Kidney glomerular epithelial cell (primary cell): ENCODE results near the gene MAMLD1.

Experiments used
- DNase-seq: peaks from one replicate; lab custom pipeline; 2025; lab: John Stamatoyannopoulos, UW

MAMLD1 gene

DNA sequence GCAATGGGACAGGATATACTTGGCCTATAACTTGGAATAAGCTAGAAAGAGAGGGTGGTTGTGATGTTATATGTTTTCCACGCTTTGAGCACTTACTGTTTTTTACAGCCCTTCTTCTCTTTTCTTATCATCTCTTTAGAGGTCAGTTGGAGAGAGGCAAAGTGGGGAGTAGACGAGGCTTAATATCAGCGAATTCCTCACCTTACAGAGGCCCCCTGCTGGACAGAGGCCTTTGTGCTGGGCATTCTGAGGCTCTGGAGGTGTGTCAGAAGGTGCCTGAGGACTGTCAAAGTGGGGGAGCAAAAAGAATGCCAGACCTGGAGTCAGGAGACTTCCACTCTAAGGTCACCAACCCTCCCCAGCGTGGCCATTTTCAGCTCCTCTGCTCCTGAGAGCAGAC lies 42.5 kb downstream of the MAMLD1 start:
- DNase-seq, result no peak

DNA sequence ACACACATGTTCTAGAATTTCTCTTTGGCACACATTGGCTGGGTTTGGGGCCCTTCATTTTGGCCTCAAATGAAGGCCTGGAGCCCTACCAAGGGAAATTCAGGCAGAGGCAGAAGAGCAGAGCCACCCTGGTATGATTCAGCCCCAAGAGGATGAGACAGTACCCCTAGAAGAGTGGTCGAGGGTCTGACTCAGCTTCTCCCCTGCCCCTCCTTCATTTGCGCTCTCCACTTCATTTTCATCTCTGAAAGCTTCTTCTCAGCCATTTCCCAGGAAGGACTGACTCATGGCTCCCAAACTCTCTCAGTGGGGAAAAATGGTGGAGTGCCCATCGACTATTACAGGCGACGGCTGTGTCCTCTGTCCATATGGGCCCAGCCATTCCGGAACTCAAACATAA lies 43.5 kb downstream of the MAMLD1 start:
- DNase-seq, result no peak

DNA sequence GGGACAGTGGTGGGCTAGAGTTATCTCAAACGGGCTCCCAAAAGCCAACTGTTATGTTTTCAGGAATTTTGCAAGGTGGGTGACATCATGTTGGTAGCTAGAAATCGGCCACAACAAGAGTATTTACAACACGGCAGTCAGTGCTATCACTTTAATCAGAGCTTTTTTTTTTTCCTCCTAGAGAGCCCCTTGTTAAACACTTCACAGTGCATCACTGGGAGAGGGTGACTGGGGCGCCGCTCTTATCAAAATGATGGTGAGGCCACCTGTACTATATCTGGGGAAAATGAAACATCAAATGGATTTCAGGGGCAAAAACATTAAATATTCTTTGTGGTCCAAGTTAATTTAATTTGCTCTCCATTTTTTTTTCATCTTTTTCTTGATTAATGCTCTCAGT lies 44.9 kb downstream of the MAMLD1 start:
- no peak for DNase-seq

DNA sequence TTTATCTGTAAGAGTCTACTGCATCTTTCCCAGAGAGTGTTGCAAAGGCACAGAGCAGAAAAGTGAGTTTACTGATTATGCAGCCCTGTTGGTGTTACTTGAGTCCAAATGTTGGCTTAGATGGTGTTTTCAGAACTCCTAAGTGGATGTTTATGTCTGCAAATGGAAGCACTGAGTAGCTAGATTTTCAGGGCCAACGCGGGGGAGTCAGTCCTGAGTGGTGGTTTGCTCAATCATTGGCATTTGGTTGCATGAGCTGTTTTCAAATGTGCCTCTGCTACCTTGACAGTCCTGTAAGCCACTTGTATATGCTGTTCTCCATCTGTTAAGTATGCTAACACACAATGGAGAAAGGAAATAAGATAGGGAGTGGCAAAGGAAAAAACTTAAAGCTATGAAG lies 45.4 kb downstream of the MAMLD1 start:
- no peak for DNase-seq

DNA sequence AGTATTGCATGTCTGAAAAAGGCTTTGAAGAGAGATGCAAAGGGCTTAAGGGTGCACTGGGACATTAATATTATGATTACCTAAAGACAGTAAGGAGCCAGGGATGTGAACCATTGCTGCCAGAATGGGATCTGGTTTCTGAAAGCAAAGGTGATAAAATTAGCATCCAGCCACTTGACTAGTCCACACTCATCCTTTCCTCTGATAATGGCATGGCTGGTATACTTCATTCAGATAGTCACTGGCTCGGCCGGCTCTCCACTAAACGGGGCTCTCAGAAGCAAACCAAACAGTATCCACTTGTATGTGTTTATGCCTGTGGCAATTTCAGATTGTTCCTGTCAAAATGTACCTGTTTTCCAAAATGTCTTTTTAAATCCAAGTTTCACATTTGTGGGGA lies 46.4 kb downstream of the MAMLD1 start:
- no peak for DNase-seq

DNA sequence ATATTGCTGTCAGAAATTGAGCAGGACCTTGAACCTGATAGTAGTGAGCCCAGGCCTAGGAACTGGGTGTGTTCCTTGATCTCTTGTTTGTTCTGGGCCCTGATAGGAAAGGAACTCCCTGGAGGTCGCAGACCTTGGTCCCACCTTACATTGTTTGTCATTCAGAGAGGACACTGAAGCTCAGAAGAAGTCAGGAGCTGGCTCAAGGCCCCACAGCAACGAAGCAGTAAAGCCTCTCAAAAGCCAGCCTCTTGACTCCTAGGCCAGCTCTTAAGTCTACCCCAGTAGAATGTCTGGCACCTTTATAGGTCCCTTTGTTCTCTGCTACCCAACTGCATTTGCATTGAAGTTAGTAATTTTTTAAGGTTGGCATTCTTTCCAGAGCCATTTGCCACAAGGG lies 46.8 kb downstream of the MAMLD1 start:
- DNase-seq, result no peak

DNA sequence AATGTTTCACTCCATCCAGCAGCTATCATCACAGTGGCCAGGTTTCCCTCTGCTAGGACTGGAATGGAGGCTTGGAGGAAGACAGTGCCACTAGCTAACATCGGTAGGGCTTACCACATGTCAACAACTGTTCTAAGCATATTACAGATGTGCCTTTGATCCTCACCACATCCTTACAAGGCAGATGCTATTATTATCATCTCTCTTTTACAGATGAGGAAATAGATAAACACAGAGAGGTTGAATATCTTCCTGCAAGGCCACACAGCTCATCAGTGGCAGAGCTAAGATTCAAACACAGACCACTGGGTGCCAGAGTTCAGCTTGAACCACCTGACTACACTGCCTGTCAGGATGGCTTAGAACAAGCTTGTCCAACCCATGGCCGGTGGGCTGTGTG lies 47.4 kb downstream of the MAMLD1 start:
- DNase-seq, result no peak

DNA sequence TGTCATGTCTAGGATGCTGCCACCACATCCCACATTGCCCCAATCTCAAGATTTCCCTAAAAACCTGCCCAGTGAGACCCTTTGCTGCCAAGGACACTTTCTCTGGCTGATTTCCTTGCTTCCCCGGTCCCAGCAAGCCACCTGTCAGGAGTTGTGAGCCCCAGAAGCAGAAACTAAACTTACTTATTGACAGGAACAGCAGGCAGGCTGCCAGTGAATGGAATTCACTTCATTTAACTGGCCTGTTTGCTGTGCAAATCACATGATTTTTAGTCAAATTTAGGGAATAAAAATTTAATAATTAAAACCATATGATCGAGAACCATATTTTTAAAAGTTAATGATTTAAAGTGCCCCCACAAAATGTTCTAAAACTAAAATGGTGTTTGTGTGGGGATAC lies 48.5 kb downstream of the MAMLD1 start:
- no peak for DNase-seq

DNA sequence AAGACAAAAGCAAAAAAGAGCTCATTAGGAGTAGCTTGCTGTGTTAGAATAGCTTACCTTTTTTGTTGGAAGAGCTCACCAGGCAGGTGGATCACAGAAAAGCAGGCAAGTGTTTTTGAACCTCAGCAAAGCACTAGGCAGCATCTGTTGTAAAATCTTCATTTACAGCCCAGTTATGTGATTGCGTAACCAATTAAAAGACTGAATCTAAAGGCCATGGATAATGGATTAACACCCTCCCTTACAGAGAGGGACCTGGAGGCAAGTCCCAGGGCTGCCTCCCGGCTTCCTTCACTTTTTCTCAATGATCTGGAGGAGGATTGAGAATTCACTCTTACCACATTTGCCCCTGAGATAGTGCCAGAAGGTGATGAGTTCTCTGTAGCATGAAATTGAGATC lies 51.1 kb downstream of the MAMLD1 start:
- no peak for DNase-seq

DNA sequence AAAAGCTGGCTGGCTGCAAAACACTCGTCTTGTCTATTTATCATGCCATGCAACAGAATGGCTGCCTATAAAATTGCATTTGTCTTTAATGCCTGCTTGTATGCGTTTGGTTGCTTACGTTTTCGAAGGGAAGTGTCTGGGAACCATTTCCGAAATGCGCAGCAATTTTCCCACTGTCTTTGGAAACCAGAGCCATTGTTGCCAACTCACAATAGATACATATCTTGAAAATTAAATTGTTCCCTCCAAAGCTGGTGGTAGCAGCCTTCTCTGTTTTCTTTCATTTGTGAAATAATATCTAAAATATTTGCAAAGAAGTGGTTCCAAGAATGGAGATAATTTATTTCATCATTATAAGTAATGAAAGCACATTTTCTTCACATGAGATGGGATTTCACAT lies 53.4 kb downstream of the MAMLD1 start:
- DNase-seq, result no peak

DNA sequence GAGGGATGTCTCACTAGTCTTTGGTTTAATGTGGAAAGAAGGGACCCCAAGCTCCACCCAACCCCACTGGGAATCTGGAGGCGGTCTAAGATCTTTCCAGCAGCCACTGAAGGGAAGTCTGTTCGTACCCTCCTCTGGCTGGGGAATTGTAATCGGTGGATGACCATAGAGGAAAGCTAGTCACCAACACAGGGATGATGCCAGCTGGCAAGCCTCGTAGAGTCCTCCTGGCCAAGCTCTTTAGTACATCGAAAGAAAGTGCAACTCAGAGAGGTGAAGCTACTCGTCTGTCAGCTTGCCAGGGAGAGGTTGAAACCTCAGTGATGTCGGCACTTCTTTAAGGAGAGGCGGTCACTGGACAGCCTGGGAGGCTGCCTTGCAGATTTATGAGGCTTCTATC lies 58.7 kb downstream of the MAMLD1 start:
- DNase-seq, result no peak

DNA sequence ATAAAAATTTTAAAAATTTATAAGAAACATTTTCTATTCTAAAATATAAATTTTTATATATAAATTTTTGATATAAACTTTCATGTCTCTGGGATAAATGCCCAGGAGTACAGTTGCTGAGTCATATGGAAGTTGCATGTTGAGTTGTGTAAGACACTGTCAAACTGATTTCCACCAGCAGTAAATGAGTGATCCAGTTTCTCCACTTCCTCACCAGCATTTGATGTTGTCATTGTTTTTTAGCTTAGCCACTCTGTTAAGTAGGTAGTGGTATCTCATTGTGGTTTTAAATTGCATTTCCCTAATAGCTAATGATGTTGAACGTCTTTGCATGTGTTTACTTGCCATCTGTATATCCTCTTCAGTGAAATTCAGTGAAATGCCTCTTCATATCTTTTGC lies 66.5 kb downstream of the MAMLD1 start:
- no peak for DNase-seq

DNA sequence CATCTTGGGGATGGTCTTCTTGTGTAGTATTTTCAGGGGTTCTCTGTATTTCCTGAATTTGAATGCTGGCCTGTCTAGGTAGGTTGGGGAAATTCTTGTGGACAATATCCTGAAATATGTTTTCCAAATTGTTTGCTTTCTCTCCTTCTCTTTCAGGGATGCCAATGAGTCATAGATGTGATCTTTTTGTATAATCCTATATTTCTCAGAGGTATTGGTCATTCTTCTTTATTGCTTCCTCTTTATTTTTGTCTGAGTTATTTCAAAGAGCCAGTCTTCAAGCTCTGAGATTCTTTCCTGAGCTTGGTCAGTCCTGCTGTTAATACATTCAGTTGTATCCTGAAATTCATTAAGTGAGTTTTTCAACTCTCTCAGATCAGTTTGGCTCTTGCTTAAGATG lies 73.1 kb downstream of the MAMLD1 start:
- no peak for DNase-seq

DNA sequence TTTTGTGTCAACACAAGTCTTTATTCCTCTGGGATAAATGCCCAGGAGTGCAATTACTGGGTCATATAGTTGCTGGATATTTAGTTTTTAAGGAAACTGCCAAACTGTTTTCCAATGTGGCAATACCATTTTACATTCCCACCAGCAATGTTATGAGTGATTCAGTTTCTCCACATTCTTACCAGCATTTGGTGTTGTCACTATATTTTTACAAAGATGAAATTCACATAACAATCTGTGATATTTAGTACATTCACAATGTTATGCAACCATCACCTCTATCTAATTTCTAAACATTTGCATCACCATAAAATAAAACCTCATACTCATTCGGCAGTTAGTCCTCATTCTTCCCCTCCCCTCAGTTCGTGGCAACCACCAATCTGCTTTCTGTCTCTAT lies 75.0 kb downstream of the MAMLD1 start:
- no peak for DNase-seq

DNA sequence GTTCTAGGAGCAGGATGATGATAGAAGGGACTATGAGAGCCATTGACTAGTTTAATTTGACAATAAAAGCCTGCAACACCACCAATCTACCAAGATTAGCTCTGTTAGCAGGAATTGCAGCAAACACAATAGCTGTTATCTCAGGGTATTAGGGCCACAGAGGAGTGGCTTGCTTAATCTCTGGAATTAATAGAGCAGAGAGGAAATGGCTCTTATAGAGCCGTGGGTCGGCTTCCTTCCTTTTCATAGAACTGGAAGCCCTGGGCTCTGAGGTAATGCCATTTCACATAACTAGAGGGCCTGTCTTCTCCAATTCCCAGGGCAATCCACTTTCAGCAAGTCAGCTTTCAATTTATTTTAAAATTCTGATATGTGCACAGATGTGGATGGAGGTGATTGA lies 83.0 kb downstream of the MAMLD1 start:
- no peak for DNase-seq

DNA sequence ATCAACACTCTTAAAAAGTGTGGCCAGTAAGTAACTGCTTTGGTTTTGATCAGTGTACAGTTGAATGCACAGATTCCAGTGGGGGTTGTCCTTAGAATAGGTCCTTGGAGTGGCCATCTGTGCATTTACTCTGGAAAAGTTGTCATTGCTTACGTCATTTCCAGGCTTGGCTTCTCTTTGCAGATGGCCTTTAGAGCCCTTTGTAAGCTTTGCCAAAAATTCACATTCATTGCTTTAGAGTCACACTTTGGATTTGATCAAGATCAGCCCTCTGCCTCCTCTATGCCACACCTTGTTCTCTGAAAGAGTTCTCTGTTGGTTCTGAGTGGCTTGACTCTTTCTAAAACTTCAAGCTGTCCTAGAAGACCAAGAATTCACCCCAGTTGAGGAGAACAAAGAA lies 83.9 kb downstream of the MAMLD1 start:
- DNase-seq, result no peak

DNA sequence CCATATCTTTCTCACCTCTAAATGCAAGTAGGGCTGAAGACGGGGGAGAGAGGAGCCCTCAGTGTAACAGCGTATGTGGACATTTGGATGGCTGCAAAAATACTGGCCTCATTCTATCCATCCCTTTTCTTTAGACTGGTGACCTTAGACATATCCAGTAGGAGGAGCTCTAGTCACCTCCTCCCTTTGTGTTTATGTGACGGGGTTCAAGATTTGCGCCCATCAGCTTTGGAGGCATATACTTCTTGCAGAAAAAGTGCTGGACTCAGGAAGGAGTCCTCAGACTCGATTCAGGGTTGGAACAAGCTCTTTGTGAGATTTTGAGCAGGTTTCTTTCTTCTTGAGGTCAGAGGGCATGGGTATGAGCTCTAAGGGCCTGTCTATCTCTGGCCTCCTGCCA lies 86.2 kb downstream of the MAMLD1 start:
- DNase-seq, result no peak

DNA sequence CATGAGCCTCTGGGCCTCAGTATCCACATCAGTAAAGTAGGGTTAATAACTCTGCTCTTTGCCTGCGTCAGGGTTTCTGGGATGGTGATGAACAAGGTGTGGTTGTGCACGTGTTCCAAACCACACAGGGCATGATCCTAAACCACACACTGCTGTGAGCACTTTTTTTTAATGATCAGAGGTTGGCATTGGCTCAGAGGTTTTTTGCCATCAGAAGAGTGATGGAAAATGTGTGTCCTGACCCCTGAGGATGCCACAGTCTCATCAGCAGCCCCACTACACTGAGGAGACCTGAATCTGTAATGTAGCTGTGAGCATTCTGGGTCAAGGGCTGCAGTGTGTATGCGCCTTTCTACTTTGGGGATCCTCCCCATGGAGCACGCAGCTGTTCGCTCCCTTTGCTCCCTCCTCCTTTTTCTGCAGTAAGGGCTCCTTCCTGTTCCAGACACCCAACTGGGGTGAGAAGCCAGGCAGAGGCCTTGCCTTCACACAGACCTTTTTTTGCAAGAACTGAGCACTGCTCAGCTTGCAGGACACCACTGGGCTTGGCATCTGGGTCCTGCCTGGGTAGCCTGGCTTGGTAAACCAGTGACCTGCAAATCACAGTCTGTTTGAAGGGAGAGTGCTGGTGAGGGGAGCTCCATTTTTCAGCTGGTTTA lies 87.5 kb downstream of the MAMLD1 start:
- DNase-seq, result no peak

DNA sequence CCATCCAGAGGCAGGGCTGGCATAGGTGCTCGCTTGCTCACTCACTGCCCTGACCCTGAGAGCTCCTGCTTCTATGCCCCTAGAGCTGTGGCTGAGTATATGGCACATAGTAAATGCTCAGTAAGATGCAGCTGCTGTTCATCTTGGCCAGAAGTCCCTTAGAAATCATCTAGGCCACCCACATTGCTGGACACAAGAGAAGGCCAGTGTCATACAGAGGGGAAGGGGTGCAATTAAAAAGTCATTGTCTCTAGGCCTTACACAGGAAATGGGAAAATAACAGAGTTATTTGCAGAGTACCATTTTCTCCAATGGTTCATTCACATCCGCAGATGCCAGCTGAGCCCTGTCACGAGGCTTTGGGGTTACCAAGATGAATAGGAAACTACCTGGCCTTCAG lies 88.8 kb downstream of the MAMLD1 start:
- no peak for DNase-seq

DNA sequence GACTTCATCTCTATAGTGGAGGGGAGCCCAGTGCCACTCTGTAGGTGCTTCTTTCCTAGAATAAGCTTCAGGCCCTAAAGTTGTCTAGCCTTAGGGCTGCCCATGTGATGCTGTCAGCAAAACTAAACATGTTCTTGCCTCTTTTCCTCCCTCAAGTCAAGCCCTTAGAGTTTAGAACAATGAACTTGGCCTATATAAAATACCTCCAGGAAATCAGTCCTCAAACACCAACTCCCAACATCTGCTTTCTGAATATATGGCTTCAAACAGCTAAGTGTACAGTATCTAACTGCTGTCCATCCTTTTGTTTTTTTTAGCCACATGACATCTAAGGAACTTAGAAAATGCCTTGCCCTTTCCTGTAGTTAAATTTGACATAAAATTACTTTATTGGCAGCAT lies 91.0 kb downstream of the MAMLD1 start:
- no peak for DNase-seq

DNA sequence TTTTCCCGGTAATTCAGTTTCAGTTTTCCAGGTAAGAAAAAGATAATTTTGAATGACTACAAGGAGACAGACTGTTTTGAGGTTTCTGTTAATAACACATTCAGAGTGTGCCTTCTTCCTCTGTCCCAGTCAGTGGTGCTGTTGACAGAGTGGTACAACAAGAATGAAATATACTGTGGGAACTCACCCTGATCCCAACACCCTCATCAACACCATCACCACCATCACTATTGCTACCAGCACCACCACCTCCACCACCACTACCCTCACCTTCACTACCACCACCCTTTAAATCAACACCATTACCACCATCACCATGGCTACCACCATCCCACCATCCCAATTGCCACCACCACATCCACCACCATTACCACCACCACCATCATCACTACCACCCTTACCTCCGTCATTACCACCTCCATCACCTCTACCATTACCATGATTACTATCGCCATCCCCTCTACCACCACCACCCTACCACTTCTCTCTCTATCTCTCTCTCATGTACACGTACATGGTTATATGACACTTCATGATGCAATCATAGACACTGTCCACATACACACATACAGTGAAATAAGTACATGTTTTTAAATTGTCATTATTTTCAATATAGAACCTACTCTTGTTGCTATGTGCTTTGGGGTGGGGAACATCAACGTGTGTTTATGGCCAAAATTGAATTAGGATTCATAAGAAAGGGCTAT lies 91.5 kb downstream of the MAMLD1 start:
- no peak for DNase-seq

DNA sequence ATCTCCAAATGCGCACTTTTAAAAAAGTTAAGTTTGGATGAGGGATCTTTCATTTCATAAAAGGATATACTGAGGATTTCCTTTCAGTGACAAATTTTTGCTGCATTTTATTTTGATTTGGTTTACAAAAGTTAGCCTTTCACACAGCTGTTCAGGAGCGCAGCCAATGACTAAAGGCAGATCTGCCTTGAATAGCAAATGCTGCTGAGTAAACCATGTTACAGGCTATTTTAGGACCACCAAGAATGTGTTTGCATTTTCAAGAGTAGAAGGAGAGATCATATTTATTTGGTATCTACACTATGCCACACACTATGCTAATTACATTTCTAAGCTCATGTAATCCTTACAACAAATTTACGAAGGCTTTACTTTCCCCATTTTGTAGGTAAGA lies 92.1 kb downstream of the MAMLD1 start:
- no peak for DNase-seq

DNA sequence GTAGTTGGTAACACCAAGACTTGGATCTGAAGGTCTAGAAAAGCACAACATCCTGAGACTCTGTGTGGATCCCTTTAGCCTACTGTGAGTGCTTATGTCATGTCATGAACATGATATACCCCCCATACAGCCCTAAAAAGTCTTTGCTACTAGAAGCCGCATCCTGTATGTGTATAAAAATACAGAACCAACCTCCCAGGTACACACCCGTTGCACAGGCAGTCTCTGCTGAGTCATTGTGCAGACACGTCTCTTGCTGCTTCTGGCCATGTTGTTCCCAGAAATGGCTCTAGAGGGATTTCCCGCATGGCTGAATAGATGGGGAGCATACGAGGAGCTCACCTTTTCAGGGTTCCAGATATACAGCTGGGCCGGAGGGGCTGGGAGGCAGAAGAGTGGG lies 93.3 kb downstream of the MAMLD1 start:
- no peak for DNase-seq

DNA sequence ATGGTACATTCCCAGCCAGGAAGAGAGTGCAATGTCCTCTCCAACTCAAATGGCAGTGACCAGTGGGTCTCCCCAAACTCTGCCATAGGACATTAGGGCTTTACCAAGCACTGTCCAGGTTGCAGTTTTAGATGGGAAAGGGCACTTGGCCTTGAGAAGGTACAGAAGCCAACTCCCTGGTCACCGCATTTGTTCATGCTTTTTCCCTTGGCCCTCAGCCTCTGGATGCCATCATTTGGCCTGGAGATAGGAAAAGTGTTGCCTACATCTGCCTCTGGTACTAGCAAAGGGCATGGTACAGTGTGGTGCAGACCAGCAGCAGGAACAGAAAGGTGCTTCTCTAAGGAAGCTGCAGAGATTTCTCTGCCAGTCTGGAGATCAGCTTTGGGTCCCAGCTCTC lies 93.8 kb downstream of the MAMLD1 start:
- DNase-seq, result no peak
